Measurements from ENCODE around the gene CBX8. TPM values are rescaled to one million over a fixed set of nuclear protein-coding genes. Genes with fewer than 3 reads are reported as not detected.
A peak's percentile ranks its signal among the peaks of the same experiment; 100 is the strongest.

CBX8 gene
- total and polyA plus RNA-seq, 2 experiments from 2014 or later = 6.5 to 8.6 TPM

DNA sequence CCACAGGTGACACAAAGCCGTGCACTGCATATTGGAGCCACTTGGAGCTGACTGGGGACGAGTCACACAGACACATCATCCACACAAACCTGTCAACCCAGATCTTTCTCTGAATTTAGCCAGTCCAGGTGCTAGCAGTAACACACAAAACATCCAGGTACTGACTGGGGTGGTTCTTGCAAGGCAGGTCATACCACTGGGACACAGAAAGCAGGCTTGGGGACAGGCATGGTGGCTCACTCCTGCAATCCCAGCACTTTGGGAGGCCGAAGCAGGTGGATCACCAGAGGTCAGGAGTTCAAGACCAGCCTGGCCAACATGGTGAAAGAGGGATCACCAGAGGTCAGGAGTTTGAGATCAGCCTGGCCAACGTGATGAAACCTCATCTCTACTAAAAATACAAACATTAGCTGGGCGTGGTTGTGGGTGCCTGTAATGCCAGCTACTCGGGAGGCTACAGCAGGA is 51.2 kb downstream of the CBX8 start:
- Histone ChIP-seq H3K36me3 (replicated peaks; ENCODE audit: insufficient read depth, low read depth) (no peaks in the 10 kb centered on the region), H3K4me3 (no peak overlapping the region), H3K79me2 (no peaks in the 10 kb centered on the region), H3K4me1 (ENCODE audit: insufficient read depth) (peaks cover 38% of the 10 kb centered on the region), H3K9me2 (replicated peaks; ENCODE audit: insufficient read depth) (no peaks in the 10 kb centered on the region), H3K4me2 (no peak overlapping the region), H3K27me3 (peaks cover 36% of the 10 kb centered on the region), H4K20me1 (ENCODE audit: insufficient read depth, poor library complexity, severe bottlenecking) (no peaks in the 10 kb centered on the region), H3K27ac (no peak overlapping the region), H2AFZ (no peak overlapping the region), H3K9me3 (ENCODE audit: low read depth) (no peaks in the 10 kb centered on the region)
- no peak for DNase-seq (ENCODE audit: low spot score)
- TF ChIP-seq EZH2phosphoT487 (IDR thresholded peaks at IDR 0.05; ENCODE audit: low read depth, severe bottlenecking, unreplicated experiment) (no peak), EZH2 (IDR thresholded peaks at IDR 0.05; ENCODE audit: borderline replicate concordance) (no peak)
- WGBS (ENCODE audit: low lambda C conversion rate, missing lambda C conversion rate) = 53% methylated on average over 6 of the region's 6 CpGs

GRCh38 chr17:79743614-79744013 is 53.3 kb downstream of the CBX8 start:
- Histone ChIP-seq H3K27ac (peak overlapping the region; percentile 96), H3K9me2 (replicated peaks; ENCODE audit: insufficient read depth) (no peaks in the 10 kb centered on the region), H3K79me2 (no peaks in the 10 kb centered on the region), H3K4me1 (ENCODE audit: insufficient read depth) (peaks cover 43% of the 10 kb centered on the region), H3K27me3 (peaks cover 24% of the 10 kb centered on the region), H4K20me1 (ENCODE audit: insufficient read depth, poor library complexity, severe bottlenecking) (no peaks in the 10 kb centered on the region), H3K9me3 (ENCODE audit: low read depth) (no peaks in the 10 kb centered on the region), H3K4me3 (no peak overlapping the region), H3K36me3 (replicated peaks; ENCODE audit: insufficient read depth, low read depth) (no peaks in the 10 kb centered on the region), H2AFZ (no peak overlapping the region), H3K4me2 (no peak overlapping the region)
- no peak for TF ChIP-seq CTCF (IDR thresholded peaks at IDR 0.05; ENCODE audit: poor library complexity)
- TF ChIP-seq EZH2phosphoT487 (IDR thresholded peaks at IDR 0.05; ENCODE audit: low read depth, severe bottlenecking, unreplicated experiment) = no peak
- TF ChIP-seq EZH2 (IDR thresholded peaks at IDR 0.05; ENCODE audit: borderline replicate concordance) = no peak
- 91% methylated on average over 5 of the region's 5 CpGs for WGBS (ENCODE audit: low lambda C conversion rate, missing lambda C conversion rate)
- no peak for DNase-seq (ENCODE audit: low spot score)

- H3K36me3 ChIP-seq (replicated peaks; ENCODE audit: insufficient read depth, low read depth) = no peaks in the 10 kb centered on the region
- no peaks in the 10 kb centered on the region for H4K20me1 ChIP-seq (ENCODE audit: insufficient read depth, poor library complexity, severe bottlenecking)
- WGBS (ENCODE audit: low lambda C conversion rate, missing lambda C conversion rate) = 37% methylated on average over 3 of the region's 7 CpGs
- H3K27ac ChIP-seq = peak overlapping the region; percentile 96
- TF ChIP-seq EZH2 (IDR thresholded peaks at IDR 0.05; ENCODE audit: borderline replicate concordance) (no peak), EZH2phosphoT487 (IDR thresholded peaks at IDR 0.05; ENCODE audit: low read depth, severe bottlenecking, unreplicated experiment) (no peak), CTCF (IDR thresholded peaks at IDR 0.05; ENCODE audit: poor library complexity) (no peak)
- H3K4me1 ChIP-seq (ENCODE audit: insufficient read depth) = peaks cover 43% of the 10 kb centered on the region
- H3K9me2 ChIP-seq (replicated peaks; ENCODE audit: insufficient read depth) = no peaks in the 10 kb centered on the region
- no peak overlapping the region for H3K4me3 ChIP-seq
- peak; percentile 81 for DNase-seq (ENCODE audit: low spot score)
- no peaks in the 10 kb centered on the region for H3K79me2 ChIP-seq
- no peaks in the 10 kb centered on the region for H3K9me3 ChIP-seq (ENCODE audit: low read depth)
- no peak overlapping the region for H2AFZ ChIP-seq
- peak overlapping the region; percentile 85 for H3K4me2 ChIP-seq
- H3K27me3 ChIP-seq = peaks cover 18% of the 10 kb centered on the region
Observed at GRCh38 chr17:79742951-79743476, 53.9 kb downstream of the CBX8 start.

DNA sequence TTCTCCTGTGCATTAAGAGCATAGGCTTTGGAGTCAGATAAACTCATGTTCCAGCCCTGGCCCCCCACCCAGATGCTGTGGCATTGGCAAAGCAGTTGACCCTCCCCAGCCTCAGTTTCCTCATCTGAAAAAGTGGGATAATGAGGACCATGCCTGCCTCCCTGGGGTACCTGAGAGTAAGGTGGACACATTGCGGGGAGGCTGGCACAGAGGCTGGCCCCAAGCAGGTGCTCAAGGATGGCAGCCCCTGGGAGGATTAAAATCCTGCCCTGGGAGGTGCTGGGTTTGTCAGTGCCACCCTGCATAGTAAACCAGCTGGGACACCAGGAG is 54.3 kb downstream of the CBX8 start:
- TF ChIP-seq EZH2phosphoT487 (IDR thresholded peaks at IDR 0.05; ENCODE audit: low read depth, severe bottlenecking, unreplicated experiment) = no peak
- TF ChIP-seq CTCF (IDR thresholded peaks at IDR 0.05; ENCODE audit: poor library complexity) = no peak
- TF ChIP-seq EZH2 (IDR thresholded peaks at IDR 0.05; ENCODE audit: borderline replicate concordance) = no peak
- H3K27me3 ChIP-seq = peaks cover 13% of the 10 kb centered on the region
- no peak overlapping the region for H3K4me3 ChIP-seq
- no peak overlapping the region for H2AFZ ChIP-seq
- WGBS (ENCODE audit: low lambda C conversion rate, missing lambda C conversion rate) = 93% methylated on average over 1 of the region's 1 CpG
- no peaks in the 10 kb centered on the region for H3K9me2 ChIP-seq (replicated peaks; ENCODE audit: insufficient read depth)
- peak overlapping the region; percentile 85 for H3K4me2 ChIP-seq
- DNase-seq (ENCODE audit: low spot score) = no peak
- peak overlapping the region; percentile 96 for H3K27ac ChIP-seq
- H4K20me1 ChIP-seq (ENCODE audit: insufficient read depth, poor library complexity, severe bottlenecking) = no peaks in the 10 kb centered on the region
- no peaks in the 10 kb centered on the region for H3K9me3 ChIP-seq (ENCODE audit: low read depth)
- no peaks in the 10 kb centered on the region for H3K79me2 ChIP-seq
- H3K4me1 ChIP-seq (ENCODE audit: insufficient read depth) = peaks cover 39% of the 10 kb centered on the region
- no peaks in the 10 kb centered on the region for H3K36me3 ChIP-seq (replicated peaks; ENCODE audit: insufficient read depth, low read depth)

Other genes starting within 250 kb of the CBX8 start
- gene RBFOX3, start 186.0 kb downstream of the CBX8 start, total RNA-seq = not detected in 2 replicates
- 0.22 and 1.6 TPM in 2 replicates for gene RBFOX3, start 186.0 kb downstream of the CBX8 start, polyA plus RNA-seq
- gene ENPP7, start 66.1 kb downstream of the CBX8 start, total RNA-seq = 21.3 and 22.2 TPM in 2 replicates
- 22.7 and 30.2 TPM in 2 replicates for gene ENPP7, start 66.1 kb downstream of the CBX8 start, polyA plus RNA-seq
- 11.8 and 16.3 TPM in 2 replicates for gene CBX2, start 18.9 kb downstream of the CBX8 start, total RNA-seq
- gene CBX2, start 18.9 kb downstream of the CBX8 start, polyA plus RNA-seq = 8.6 and 11.6 TPM in 2 replicates
- gene CBX4, start 42.4 kb upstream of the CBX8 start, total RNA-seq = 49.6 and 56.1 TPM in 2 replicates
- 74.3 and 86.7 TPM in 2 replicates for gene CBX4, start 42.4 kb upstream of the CBX8 start, polyA plus RNA-seq
- 28.8 and 38.1 TPM in 2 replicates for gene TBC1D16, start 238.8 kb upstream of the CBX8 start, total RNA-seq
- 19.5 and 24.5 TPM in 2 replicates for gene TBC1D16, start 238.8 kb upstream of the CBX8 start, polyA plus RNA-seq
- gene CCDC40, start 239.6 kb upstream of the CBX8 start, total RNA-seq = 2.2 and 3.0 TPM in 2 replicates
- gene CCDC40, start 239.6 kb upstream of the CBX8 start, polyA plus RNA-seq = 4.7 and 7.6 TPM in 2 replicates